ENCODE data around the gene NEDD4. TPM values are rescaled to one million over a fixed set of nuclear protein-coding genes. Genes with fewer than 3 reads are reported as not detected.
A peak's percentile ranks its signal among the peaks of the same experiment; 100 is the strongest.
"Not testable (repeated sequence)": the region's sequence is repeated elsewhere in the genome, so short reads cannot be mapped to it uniquely, and the experiment has no call there.

Gene NEDD4
- total RNA-seq, 1 donor from 2014 or later: 15.6 TPM

GRCh38 chr15:56019819-56020486 is 26.5 kb upstream of the NEDD4 start:
- no peak for DNase-seq (ENCODE audit: low read depth)
- no peak overlapping the region for H3K4me3 ChIP-seq (ENCODE audit: low read depth, low read length)
- TF ChIP-seq CTCF (conservative IDR thresholded peaks at IDR 0.05; ENCODE audit: low read depth, low read length): no peak

GRCh38 chr15:56019060-56019793 is 25.8 kb upstream of the NEDD4 start:
- H3K4me3 ChIP-seq (ENCODE audit: low read depth, low read length): no peak overlapping the region
- DNase-seq (ENCODE audit: low read depth): no peak
- no peak for TF ChIP-seq CTCF (conservative IDR thresholded peaks at IDR 0.05; ENCODE audit: low read depth, low read length)

- TF ChIP-seq CTCF (conservative IDR thresholded peaks at IDR 0.05; ENCODE audit: low read depth, low read length): peak; percentile 30
- H3K4me3 ChIP-seq (ENCODE audit: low read depth, low read length): no peak overlapping the region
- DNase-seq (ENCODE audit: low read depth): no peak
These were observed 24.5 kb upstream of the NEDD4 start for GRCh38 chr15:56017920-56018319.

GRCh38 chr15:56017511-56017910 is 24.1 kb upstream of the NEDD4 start:
- no peak for DNase-seq (ENCODE audit: low read depth)
- no peak for TF ChIP-seq CTCF (conservative IDR thresholded peaks at IDR 0.05; ENCODE audit: low read depth, low read length)
- H3K4me3 ChIP-seq (ENCODE audit: low read depth, low read length): no peak overlapping the region

- DNase-seq (ENCODE audit: low read depth): no peak
- H3K4me3 ChIP-seq (ENCODE audit: low read depth, low read length): no peak overlapping the region
- no peak for TF ChIP-seq CTCF (conservative IDR thresholded peaks at IDR 0.05; ENCODE audit: low read depth, low read length)
These were observed 22.9 kb upstream of the NEDD4 start for GRCh38 chr15:56016281-56016680.

- no peak for TF ChIP-seq CTCF (conservative IDR thresholded peaks at IDR 0.05; ENCODE audit: low read depth, low read length)
- no peak for DNase-seq (ENCODE audit: low read depth)
- H3K4me3 ChIP-seq (ENCODE audit: low read depth, low read length): no peak overlapping the region
These were observed 21.3 kb upstream of the NEDD4 start for GRCh38 chr15:56014677-56015076.

- peak overlapping the region; percentile 6 for H3K4me3 ChIP-seq (ENCODE audit: low read depth, low read length)
These were observed 13.6 kb upstream of the NEDD4 start for GRCh38 chr15:56007053-56007452.

GRCh38 chr15:56006371-56006770 is 13.0 kb upstream of the NEDD4 start:
- not testable (repeated sequence) for DNase-seq (ENCODE audit: low read depth); H3K4me3 ChIP-seq (ENCODE audit: low read depth, low read length)

More at GRCh38 chr15:56007053-56007452, 13.6 kb upstream of the NEDD4 start:
- not testable (repeated sequence) for DNase-seq (ENCODE audit: low read depth)

- not testable (repeated sequence) for H3K4me3 ChIP-seq (ENCODE audit: low read depth, low read length); DNase-seq (ENCODE audit: low read depth)
These were observed 10.9 kb upstream of the NEDD4 start for GRCh38 chr15:56004281-56004680.

GRCh38 chr15:56003777-56004176 is 10.4 kb upstream of the NEDD4 start:
- DNase-seq (ENCODE audit: low read depth); H3K4me3 ChIP-seq (ENCODE audit: low read depth, low read length): not testable (repeated sequence)

GRCh38 chr15:56003277-56003676 is 9.9 kb upstream of the NEDD4 start:
- H3K4me3 ChIP-seq (ENCODE audit: low read depth, low read length); DNase-seq (ENCODE audit: low read depth): not testable (repeated sequence)

Measured in epithelial cell of proximal tubule (primary cell).